Measurements from ENCODE around the gene FGFR1OP2.
"Not testable (repeated sequence)": the region's sequence is repeated elsewhere in the genome, so short reads cannot be mapped to it uniquely, and the experiment has no call there.

DNA sequence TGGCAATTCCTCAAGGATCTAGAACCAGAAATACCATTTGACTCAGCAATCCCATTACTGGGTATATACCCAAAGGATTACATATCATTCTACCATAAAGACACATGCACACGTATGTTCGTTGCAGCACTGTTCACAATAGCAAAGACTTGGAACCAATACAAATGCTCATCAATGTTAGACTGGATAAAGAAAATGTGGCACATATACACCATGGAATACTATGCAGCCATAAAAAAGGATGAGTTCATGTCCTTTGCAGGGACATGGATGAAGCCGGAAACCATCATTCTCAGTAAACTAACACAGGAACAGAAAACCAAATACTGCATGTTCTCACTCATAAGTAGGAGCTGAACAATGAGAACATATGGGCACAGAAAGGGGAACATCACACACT lies 34.9 kb upstream of the FGFR1OP2 start:
- TF ChIP-seq, protein P1, sequence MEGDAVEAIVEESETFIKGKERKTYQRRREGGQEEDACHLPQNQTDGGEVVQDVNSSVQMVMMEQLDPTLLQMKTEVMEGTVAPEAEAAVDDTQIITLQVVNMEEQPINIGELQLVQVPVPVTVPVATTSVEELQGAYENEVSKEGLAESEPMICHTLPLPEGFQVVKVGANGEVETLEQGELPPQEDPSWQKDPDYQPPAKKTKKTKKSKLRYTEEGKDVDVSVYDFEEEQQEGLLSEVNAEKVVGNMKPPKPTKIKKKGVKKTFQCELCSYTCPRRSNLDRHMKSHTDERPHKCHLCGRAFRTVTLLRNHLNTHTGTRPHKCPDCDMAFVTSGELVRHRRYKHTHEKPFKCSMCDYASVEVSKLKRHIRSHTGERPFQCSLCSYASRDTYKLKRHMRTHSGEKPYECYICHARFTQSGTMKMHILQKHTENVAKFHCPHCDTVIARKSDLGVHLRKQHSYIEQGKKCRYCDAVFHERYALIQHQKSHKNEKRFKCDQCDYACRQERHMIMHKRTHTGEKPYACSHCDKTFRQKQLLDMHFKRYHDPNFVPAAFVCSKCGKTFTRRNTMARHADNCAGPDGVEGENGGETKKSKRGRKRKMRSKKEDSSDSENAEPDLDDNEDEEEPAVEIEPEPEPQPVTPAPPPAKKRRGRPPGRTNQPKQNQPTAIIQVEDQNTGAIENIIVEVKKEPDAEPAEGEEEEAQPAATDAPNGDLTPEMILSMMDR (IDR thresholded peaks at IDR 0.05): not testable (repeated sequence)
- not testable (repeated sequence) for TF ChIP-seq POLR2A (IDR thresholded peaks at IDR 0.05)

Measured in esophagus squamous epithelium (tissue), 4 donors.